Fibroblast of the conjunctiva (primary cell): ENCODE data around the gene MARK4.
"Not testable (repeated sequence)": the region's sequence is repeated elsewhere in the genome, so short reads cannot be mapped to it uniquely, and the experiment has no call there.

Experiments used
- DNase-seq: peaks from one replicate; pipeline ENCODE4 v3.0.0-alpha.2; 2010; ENCODE audit warnings: low read depth

Gene MARK4

DNA sequence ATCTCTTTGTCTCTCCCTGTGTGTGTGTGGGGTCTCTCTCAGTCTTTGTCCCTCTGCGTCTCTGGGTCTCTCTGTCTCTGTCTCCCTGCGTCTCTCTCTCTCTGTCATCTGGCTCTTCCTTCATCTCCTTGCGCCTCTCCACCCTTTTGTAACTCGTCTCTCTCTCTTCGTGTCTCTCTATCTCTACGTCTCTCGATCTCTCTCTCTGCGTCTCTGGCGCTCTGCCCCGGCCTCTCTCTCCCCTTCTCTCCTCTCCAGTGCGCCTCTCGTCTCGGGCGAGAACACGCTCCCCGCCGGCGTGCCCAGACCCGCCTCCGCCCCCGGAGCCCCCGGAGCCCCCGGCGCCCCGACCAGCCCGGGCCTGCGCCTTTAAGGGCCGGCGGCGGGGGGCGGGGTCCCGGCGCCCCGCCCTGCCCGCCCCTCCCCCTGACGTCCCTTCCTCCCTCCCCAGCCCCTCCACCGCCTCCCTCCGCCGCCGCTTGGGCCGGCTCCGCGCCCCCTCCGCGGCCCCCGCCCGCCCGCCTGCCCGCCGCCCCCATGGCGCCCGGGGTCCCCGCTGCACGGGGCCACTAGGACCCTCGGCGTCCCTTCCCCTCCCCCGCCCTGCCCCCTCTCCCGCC is at the start of gene MARK4:
Gene MARK4 (plus strand): TSS at position 440 of the 620 bp plus-strand sequence. CDS start 318 bp downstream, outside the sequence.
- no peak for DNase-seq

DNA sequence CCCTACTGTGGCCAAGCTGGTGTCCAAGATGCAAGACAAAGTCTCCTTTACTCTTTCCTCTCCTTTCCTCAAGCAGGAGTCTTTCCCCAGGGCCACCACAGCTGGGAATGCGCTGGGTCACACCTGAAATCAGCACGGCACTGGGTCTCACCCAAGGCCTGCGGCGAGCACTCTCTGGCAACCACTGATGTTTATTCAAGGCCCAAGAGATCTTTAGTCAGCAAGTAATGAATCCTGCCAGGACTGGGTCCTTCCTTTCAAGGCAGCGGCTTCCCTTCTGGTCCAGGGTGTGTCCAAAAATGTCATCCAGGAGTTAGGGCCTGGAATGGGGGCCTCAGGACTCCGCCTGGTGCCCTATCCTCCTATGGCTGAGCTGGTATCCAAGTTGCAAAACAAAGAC is 48.4 kb upstream of the MARK4 start:
- no peak for DNase-seq

GRCh38 chr19:45205810-45206209 is 45.3 kb upstream of the MARK4 start:
- no peak for DNase-seq

DNA sequence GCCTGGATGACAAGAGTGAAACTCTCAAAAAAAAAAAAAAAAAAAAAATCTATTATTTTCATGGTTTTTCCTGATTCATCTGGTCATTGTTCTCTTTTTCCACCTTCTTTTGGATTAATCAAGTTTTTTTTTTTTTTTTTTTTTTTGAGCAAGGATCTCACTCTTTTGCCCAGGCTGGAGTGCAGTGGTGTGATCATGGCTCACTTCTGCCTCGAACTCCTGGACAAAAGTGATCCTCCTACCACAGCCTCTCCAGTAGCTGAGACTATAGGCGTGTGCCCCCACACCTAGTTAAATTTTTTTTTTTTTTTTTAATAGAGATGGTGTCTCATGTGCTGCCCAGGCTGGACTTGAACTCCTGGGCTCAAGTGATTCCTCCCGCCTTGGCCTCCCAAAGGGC is 44.7 kb upstream of the MARK4 start:
- no peak for DNase-seq

DNA sequence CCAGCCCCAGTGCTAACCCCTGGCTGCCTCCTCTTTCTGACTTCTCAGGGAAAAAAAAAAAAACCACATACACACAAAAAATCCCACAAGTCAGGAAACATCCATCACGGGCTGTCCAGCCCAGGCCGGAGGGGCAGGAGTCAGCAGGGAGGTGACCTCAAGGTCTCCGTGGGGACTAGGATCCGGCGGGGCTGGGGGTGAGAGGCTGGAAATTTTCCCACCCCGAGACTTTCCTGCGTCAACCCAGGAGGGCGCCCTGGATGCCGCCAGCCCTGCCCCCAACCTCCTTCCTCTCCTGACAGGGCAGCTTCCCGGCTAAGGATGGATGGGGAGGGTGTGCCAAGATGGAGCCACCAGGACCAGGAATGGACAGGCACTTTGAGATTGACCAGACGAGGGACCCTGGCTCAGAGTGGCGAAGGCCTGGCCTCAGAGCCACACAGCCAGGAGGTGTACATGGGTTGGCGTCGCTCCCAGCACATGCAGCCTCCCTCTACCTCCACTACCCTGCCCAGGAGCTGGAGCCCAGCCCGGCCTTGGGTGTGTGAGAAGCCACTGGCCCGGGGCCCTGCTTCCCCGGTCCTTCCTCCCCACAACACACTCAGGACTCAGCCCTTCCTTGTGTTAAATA is 39.2 kb upstream of the MARK4 start:
- no peak for DNase-seq

DNA sequence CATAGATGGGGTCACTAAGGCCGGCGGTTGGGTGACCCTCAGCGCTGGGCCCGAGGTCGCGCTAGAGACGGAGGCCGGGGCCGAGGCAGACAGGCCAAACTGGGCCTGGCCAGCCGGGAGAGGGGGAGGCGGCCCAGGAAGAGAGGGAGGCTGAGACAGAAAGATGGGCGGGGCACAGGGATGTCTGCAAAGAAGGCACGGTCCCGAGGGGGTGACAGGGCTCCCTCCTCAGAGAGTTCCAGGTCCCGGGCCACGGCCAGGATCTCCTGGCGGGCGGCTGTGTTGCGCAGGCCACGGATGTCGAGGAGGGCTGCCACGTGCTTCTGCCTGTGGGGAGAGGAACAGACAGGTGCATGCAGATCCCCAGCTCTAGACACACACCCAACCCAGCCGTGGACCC is 38.0 kb upstream of the MARK4 start:
- DNase-seq: no peak

DNA sequence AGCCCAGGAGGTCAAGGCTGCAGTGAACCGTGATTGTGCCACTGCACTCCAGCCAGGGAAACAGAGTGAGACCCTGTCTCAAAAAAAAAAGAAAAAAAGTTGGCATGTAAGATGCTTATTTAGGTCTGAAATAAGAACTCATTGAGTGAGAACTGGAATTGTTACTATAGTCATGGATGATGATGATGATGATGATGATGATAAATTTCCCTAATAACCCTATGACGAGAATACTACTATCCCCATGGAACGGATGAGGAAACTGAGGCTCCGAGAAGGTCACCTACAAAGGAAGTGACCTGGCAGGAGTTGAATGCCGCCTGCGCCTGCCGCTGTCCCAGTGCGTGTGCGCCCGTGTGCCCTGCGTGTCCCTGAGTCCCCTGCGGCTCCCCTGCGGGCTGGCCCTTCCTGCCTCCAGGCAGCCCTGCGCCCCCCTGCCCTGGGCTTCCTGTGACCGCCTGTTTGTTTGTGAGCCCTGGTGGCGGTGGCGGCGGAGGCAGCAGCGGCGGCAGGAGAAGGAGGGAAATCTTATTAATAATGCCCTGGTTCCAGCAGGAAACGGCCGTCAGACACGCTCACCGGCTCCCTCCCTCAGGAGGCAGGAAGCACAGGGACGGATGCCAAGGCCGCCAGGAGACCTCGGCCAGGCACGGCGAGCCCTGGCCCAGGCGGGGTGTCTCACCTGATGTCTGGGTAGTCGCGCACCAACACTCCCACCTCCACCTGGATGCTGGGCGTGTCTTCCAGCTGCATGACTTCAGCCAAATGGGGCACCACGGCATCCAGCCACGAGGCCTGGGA is 35.5 kb upstream of the MARK4 start:
- DNase-seq: no peak

- DNase-seq: no peak
Measured at GRCh38 chr19:45216667-45217066, 34.4 kb upstream of the MARK4 start.

DNA sequence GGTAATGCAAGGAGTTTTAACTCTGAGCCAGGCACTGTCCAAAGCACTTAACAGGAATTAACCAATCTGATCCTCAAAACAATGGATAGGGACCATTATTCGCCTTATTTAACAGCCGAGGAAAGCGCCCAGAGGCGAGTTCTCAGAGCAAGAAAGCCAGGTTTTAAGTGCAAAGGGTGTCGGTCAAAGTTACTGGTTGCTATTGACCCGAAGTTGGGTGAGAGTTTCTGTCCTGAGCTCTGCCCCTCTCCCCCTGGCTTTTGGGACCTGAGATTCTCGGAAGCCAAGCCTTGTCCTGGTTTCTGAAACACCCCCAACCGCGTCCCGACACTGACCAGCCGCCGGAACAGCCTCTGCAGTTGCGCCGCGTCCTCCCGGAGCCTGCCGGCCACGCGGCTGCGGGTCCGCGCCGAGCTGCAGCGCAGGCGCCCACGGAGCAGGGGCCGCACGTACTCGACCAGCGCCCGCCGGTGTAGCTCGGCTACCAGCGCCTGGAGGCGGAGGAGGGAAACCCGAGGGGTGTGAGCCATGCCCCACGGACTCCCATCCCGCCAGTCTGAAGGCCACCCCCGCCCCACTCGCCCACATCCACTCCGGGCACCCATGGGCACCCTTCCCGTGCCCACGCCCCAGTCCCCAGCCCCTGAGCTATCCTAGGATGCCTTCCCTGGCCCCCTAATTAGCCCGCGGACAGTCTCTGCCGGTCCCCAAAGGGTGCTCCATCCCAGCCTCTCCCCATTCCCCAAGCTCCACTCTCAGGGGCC is 33.7 kb upstream of the MARK4 start:
- DNase-seq: no peak

GRCh38 chr19:45217957-45218334 is 33.1 kb upstream of the MARK4 start:
- no peak for DNase-seq

- no peak for DNase-seq
Measured at GRCh38 chr19:45218426-45218825, 32.6 kb upstream of the MARK4 start.

GRCh38 chr19:45218911-45219743 is 31.9 kb upstream of the MARK4 start:
- no peak for DNase-seq

GRCh38 chr19:45222724-45223123 is 28.3 kb upstream of the MARK4 start:
- DNase-seq: no peak

DNA sequence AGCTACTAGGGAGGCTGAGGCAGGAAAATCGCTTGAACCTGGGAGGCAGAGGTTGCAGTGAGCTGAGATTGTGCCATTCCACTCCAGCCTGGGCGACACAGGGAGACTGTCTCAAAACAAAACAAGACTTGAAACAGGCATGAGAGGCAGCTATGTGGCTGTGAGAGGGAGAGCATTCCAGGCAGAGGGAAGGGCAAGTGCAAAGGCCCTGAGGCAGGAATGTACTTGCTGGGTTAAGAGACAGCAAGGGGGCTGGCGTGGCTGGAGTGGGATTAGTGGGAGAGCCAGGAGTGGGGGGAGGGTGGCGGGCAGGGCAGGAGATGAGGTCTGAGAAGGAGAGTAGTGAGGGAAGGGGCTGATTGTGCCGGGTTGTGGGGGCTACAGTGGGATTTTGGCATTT is 27.2 kb upstream of the MARK4 start:
- DNase-seq: no peak

DNA sequence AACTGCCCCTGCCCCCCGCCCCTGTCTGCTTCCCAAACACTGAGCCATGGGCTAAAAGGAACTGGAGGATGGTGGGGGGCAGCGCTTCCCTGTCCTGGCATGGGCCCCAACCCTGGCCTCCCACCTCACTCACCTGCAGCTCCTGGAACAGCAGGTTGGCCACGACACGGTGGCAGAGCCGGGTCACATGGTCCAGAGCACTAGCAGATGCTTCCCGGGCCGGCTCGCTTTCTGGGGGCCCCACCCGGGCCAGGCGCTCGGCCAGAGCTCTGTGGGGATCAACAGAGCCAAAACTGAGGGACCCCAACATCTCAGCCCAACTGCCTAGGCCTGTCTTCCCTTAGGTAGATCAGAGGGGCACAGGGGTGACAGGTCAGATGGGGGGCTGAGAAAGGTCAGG is 26.4 kb upstream of the MARK4 start:
- no peak for DNase-seq

GRCh38 chr19:45229056-45229455 is 22.0 kb upstream of the MARK4 start:
- DNase-seq: not testable (repeated sequence)

DNA sequence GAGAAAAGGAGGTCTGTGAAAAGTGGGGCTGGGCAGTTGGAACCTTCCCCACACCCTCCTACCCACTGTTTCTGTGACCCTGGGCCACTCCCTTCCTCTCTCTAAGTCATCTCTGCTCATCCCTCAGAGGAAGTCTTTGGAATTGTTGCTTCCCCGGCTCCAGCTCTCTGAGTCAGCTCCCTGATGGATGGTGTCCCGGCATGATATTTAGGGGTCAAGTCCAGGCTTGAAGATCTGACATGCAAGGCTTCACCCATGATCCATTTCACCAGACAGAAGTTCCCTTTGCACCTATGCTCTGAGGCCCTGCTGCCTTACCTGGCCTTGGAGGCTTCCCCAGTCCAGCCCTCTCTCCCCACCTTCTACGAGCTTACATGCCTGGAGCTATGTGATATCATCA is 19.2 kb upstream of the MARK4 start:
- no peak for DNase-seq

GRCh38 chr19:45234089-45234869 is 16.8 kb upstream of the MARK4 start:
- DNase-seq: no peak

GRCh38 chr19:45235485-45235884 is 15.6 kb upstream of the MARK4 start:
- DNase-seq: no peak

DNA sequence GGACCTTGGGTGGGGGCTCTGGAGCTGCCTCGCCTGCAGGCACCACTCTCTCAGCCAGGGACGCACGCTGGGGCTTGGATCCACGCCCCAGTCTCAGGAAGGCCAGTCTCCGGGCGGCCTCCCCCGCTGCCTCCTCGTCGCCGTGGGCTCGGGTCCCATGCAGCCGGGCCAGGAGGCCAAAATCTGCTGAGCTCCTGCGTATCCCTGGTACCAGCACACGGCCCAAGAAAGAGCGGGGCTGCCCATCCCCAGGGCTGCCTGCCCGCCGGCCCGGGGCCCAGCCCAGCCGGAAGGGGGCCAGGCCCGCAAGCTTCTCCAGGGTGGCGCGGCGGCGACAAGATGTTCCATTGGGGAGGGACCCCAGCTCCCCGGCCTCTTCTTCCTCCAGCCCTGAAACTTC is 12.5 kb upstream of the MARK4 start:
- no peak for DNase-seq
